H1 (cell line): ENCODE data around the gene SRPRB. TPM values are rescaled to one million over a fixed set of nuclear protein-coding genes. Genes with fewer than 3 reads are reported as not detected.

Source experiments
- TEAD4 ChIP-seq: IDR thresholded peaks from 2 replicates; pipeline ENCODE4 v1.6.1; 2012; ENCODE audit warnings: low read depth, low read length, inconsistent platforms, mixed read lengths
- polyA plus RNA-seq, 7 experiments: library from polyadenylated mRNA; depleted of rRNA in 3 of 7; stranded (reverse) in 5 of 7; unstranded in 2 of 7; fragments of >200 nt in 5 of 7; fragments of 200-250 nt in 2 of 7; gene quantifications; 1 replicate in 5 of 7; 2 replicates in 1 of 7; 4 replicates in 1 of 7; pipeline versions ENCODE4 v1.2.1 to v1.2.3, GENCODE V29; 2011 to 2013; ENCODE audit warnings: missing spikeins in 2 of 7, mixed read lengths in 2 of 7
- total RNA-seq: library from RNA; stranded (reverse); fragmentation: NEBNext Ultra II Directional; extraction: Animal tissue kit (Norgen Biotek cat#: 25700); gene quantifications from 2 replicates; pipeline ENCODE4 v1.2.1, GENCODE V29; 2021

Gene SRPRB
- total and polyA plus RNA-seq, 2 of the 8 experiments (the other 6 are each of a cell fraction or from before 2014, with no cell fraction given), result 15.9 to 49.8 TPM

GRCh38 chr3:133870822-133871221 lies 65.2 kb downstream of the SRPRB start (continued):
- TF ChIP-seq TEAD4, result no peak

Other genes with a start within 250 kb of the SRPRB start
- 149 and 163 TPM in 2 replicates for gene CDV3, start 232.1 kb upstream of the SRPRB start, total RNA-seq
- 16.8 and 29.4 TPM in 2 replicates for gene CDV3, start 232.1 kb upstream of the SRPRB start, polyA plus RNA-seq (2011; rRNA removed)
- 35.9 and 36.3 TPM in 2 replicates for gene TOPBP1, start 143.9 kb upstream of the SRPRB start, total RNA-seq
- gene TOPBP1, start 143.9 kb upstream of the SRPRB start, polyA plus RNA-seq (2011; rRNA removed), result 14.2 and 19.7 TPM in 2 replicates
- gene TF, start 59.4 kb upstream of the SRPRB start, total RNA-seq, result 0.06 and 0.26 TPM in 2 replicates
- 0.02 and 0.19 TPM in 2 replicates for gene TF, start 59.4 kb upstream of the SRPRB start, polyA plus RNA-seq (2011; rRNA removed)
- gene RAB6B, start 90.1 kb downstream of the SRPRB start, total RNA-seq, result 15.6 and 16.8 TPM in 2 replicates
- 7.9 and 11.2 TPM in 2 replicates for gene RAB6B, start 90.1 kb downstream of the SRPRB start, polyA plus RNA-seq (2011; rRNA removed)
- gene SLCO2A1, start 224.1 kb downstream of the SRPRB start, total RNA-seq, result 1.1 TPM in 2 replicates
- gene SLCO2A1, start 224.1 kb downstream of the SRPRB start, polyA plus RNA-seq (2011; rRNA removed), result 2.3 and 4.1 TPM in 2 replicates